ENCODE data around the gene TAF3.

The TAF3 gene

DNA sequence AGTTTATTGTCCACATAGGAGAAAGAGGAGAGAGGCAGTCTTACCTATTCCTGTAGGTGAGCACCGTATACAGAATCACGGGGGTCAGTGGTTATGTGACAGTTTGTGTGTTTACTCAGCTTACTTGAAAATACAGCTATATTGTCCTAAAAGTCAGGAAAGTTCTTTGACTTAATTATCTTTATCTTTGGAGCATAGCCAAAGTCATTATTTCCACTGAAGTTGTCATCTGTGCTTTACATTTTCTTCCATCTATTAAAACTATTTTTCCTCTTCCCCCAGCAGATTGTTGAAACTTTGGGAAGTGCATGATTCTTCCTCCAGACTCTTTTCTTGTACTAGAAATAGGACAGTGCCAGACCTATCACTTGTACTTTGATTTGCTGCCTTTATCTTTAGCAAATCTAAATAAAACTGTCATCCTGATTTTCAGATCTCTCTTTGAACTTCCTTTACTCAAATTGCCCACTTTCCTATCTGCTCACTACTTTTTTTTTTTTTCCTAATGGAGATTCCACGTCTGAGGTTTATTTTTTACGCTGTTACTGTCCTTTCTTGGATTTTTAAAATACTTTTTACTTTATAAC is 58.3 kb downstream of the TAF3 start:
- DNase-seq (ENCODE audit: low spot score) = no peak

- no peak for DNase-seq (ENCODE audit: low spot score)
Measured at GRCh38 chr10:7881119-7881518, 62.8 kb downstream of the TAF3 start.

- DNase-seq (ENCODE audit: low spot score) = no peak
Measured at GRCh38 chr10:7886056-7886455, 67.8 kb downstream of the TAF3 start.

- DNase-seq (ENCODE audit: low spot score) = no peak
Measured at GRCh38 chr10:7887174-7887816, 69.0 kb downstream of the TAF3 start.

DNA sequence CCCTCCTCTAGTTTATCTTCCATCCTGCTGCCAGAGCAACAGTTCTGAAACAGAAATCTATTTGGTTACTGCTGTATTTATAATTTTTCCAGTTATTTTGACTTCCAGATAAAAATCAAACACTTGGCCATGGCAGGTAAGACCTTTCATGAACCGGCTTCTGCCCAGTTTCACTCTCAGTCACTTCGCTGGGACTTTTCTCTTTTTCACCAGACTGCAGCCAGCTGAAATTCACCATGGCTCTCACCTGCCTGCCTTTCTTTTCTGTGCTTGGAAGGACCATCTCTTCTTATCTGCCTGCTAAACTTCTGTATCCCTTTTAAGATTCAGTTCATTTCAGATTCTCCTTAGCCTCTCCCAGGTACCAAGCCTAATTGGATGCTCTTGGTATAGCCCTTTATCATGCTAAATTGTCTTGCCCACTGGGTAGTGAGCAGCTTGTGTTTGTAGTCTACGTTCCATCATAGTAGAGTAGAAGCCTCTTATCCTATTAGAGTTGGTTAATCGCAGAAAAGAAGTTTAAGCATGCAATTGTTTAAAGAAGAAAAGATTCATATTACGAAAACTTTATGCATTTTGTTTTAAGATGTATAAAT is 71.7 kb downstream of the TAF3 start:
- DNase-seq (ENCODE audit: low spot score) = no peak

GRCh38 chr10:7890781-7891180 is 72.5 kb downstream of the TAF3 start:
- no peak for DNase-seq (ENCODE audit: low spot score)

DNA sequence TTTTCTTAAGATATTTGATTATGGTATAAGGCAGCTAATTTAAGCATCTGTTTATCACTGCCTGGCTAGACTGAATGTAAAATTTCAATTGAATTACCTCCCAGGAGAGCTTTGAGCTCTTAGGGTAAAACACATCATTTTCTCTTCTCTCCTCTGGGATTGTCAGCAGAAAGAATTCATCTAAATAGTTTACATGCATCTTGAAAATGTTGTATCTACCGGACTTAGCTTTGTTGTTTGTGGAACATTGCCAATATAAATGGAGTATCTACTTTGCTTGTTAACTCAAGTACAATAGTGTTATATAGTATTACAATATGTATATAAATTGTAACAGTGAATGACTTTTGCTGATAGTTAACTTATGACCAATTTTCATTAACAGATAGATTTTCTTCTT is 73.3 kb downstream of the TAF3 start:
- DNase-seq (ENCODE audit: low spot score) = no peak

DNA sequence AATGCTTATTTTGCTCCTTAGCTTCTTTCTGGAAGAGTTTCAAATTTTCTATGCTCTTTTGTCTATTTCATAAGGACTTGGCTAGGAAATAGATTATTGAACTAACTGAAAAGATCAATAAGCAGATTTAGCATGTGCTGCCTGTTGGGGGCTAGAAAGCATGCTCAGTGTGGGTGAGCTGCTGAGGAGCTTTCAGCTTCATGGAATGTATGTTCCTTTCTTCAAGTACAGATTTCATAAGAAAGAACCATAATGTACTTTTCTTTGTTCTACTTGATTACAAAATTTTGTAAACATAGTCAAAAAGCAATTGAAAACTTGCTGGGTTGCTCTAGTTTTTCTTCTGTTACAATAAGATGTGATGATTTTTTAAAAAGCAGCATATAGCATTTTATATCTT is 73.8 kb downstream of the TAF3 start:
- no peak for DNase-seq (ENCODE audit: low spot score)

- DNase-seq (ENCODE audit: low spot score) = no peak
Measured at GRCh38 chr10:7895699-7896090, 77.4 kb downstream of the TAF3 start.

DNA sequence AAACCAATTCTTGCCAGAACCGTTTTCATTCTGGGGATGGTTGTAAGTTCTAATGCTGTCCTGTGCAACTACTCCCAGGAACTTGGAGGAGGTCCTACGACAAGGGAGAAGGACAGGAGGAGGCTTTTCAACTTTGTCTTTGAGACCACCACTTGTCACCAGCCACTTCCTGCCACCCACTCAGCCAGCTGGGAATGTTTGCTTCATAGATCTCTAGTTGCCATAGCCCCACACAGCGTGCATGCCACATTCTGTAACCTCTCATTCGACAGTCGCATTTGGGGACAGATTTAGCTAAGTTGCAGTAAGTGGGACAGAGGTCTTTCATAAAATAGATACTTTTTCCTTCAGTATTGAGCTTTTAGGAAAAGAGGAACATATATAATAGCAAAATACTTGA is 78.0 kb downstream of the TAF3 start:
- no peak for DNase-seq (ENCODE audit: low spot score)

GRCh38 chr10:7901256-7901655 is 83.0 kb downstream of the TAF3 start:
- no peak for DNase-seq (ENCODE audit: low spot score)

GRCh38 chr10:7902413-7902812 is 84.1 kb downstream of the TAF3 start:
- no peak for DNase-seq (ENCODE audit: low spot score)

DNA sequence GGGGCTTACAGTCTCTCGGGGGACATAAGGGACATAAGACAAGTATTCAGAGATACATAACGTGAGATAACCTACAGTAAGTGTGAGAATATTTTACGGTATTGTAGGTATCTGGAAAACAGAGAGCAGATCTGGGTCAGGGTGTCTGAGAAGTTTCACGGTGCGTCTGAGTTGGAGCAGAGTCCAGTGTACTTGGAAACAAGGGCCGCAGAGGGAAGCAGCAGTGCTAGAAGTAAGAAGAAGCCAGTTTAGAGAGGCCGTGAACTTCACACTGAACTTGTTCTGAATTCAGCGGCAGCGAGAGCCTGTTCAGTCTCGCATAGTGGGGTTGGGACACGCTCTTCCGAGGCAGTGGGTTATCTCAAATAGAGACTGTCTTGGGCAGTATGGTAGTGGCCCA is 85.5 kb downstream of the TAF3 start:
- no peak for DNase-seq (ENCODE audit: low spot score)

DNA sequence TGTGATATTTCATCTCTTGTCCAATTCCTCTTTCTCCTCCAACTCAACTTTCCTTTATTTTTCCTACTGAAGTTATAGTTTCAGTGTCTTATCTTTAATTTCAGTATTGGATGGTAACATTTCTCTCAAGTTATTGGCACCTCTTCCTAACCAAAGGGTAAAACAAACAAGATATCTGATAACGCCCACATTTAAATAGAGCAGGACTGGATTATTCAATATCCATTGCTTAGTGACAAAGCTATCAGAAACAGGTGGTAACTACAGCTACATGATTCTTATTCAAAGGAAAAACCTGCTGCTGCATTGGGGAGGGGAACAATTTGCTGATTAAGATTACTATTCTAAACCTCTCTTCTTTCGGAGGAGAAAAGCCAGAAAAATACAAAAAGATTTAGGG is 87.8 kb downstream of the TAF3 start:
- DNase-seq (ENCODE audit: low spot score) = no peak

DNA sequence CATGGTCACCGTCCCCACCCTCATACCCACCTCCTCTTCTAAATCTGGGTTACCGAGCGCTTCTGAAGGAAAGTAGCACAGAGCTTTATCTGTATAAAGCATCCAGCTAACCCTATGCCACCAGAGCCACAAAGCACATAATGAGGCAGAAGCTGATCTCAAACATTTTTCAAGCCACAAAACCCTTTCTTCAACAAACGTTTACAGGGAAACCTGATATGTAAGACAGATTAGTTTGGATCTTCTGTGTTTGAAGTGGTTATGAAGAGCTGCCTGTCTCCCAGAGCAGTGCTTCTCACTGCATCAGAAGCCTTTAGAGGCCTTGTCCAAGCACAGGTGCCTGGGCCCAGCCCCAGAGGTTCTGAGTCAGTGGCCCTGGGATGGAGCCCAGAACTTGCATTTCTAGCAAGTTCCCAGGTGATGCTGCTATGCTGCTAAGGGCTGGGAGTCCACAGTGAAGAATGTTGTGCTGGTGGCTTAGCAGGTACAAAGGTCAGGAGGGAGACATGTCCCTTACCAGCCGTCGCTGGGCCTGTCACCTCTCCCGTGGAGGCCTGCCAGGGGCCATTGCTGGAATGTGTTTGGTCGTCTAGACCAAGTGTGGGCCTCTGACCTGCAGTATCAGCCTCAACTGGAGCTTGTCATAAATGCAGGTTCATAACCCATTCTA is 90.4 kb downstream of the TAF3 start:
- DNase-seq (ENCODE audit: low spot score) = peak; percentile 49

GRCh38 chr10:7913126-7913872 is 95.0 kb downstream of the TAF3 start:
- DNase-seq (ENCODE audit: low spot score) = no peak

DNA sequence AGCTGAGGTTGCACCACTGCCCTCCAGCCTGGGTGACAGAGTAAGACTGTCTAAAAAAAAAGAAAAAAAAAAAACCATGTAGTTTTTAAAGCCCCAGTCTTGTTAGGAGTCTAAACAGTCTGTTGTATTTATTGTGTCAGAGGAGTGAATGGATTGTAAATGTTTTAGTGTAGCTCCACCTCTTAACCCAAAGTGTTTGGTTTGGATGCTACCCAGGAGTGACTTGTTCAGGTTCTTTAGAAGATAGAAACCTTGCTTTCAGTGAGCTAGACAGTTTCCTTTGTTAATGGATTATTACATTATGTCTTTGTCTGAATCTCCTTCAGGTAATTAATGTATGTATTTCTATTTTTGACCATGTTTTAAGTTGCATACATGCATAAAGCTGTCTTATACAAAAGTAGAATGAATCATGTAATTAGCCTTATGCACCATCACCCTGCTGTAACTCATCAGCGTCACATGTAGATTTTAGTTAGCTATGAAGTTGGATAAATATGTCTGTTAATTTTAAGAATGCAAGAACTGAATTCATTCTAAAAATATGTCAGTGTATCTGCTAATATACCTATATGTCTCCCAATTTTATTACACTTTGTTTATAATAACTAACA is 97.7 kb downstream of the TAF3 start:
- DNase-seq (ENCODE audit: low spot score) = no peak

GRCh38 chr10:7917736-7918135 is 99.4 kb downstream of the TAF3 start:
- no peak for DNase-seq (ENCODE audit: low spot score)

GRCh38 chr10:7922707-7923106 is 104.4 kb downstream of the TAF3 start:
- DNase-seq (ENCODE audit: low spot score) = no peak

- DNase-seq (ENCODE audit: low spot score) = no peak
Measured at GRCh38 chr10:7928536-7928935, 110.2 kb downstream of the TAF3 start.

DNA sequence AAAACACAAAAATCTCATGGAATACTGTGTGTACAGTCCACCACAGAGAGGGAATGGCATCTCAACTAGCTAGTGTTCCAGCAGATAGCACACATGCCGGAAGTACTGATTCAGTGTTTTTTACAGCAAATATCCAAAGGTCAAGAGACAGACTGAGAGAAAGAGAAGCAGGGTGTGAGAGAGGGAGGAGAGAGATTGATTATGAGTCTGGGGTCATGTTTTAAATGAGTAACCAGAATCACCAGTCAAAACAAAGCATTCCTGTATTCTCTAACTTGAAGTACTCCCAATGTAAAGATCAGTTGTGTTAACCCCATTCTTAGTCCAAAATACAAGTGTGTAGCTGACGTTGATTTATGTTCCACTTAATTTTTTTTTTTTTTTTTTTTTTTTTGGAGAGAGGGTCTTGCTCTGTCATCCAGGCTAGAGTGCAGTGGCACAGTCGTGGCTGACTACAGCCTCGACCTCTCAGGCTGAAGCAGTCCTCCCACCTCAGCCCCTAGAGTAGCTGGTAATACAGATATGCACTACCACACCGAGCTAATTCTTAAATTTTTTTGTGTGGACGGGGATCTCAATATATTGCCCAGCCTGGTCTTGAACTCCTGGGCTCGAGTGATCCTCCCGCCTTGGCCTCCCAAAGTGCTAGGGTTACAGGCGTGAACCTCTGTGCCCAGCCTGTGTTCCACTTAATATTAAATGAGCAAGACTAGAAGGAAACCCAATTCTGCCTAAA is 114.2 kb downstream of the TAF3 start:
- no peak for DNase-seq (ENCODE audit: low spot score)

- DNase-seq (ENCODE audit: low spot score) = no peak
Measured at GRCh38 chr10:7933262-7933661, 115.0 kb downstream of the TAF3 start.

Data from SW480 (cell line).